HuH-7.5 (cell line): ENCODE measurements around the gene BIRC5.

ENCODE experiments used
- DNase-seq: peaks from one replicate; pipeline ENCODE4 v3.0.0; 2011; ENCODE audit warnings: low spot score

The BIRC5 gene

GRCh38 chr17:78256707-78257591 lies 42.9 kb downstream of the BIRC5 start:
- DNase-seq, result no peak

GRCh38 chr17:78257810-78258322 lies 43.8 kb downstream of the BIRC5 start:
- no peak for DNase-seq

DNA sequence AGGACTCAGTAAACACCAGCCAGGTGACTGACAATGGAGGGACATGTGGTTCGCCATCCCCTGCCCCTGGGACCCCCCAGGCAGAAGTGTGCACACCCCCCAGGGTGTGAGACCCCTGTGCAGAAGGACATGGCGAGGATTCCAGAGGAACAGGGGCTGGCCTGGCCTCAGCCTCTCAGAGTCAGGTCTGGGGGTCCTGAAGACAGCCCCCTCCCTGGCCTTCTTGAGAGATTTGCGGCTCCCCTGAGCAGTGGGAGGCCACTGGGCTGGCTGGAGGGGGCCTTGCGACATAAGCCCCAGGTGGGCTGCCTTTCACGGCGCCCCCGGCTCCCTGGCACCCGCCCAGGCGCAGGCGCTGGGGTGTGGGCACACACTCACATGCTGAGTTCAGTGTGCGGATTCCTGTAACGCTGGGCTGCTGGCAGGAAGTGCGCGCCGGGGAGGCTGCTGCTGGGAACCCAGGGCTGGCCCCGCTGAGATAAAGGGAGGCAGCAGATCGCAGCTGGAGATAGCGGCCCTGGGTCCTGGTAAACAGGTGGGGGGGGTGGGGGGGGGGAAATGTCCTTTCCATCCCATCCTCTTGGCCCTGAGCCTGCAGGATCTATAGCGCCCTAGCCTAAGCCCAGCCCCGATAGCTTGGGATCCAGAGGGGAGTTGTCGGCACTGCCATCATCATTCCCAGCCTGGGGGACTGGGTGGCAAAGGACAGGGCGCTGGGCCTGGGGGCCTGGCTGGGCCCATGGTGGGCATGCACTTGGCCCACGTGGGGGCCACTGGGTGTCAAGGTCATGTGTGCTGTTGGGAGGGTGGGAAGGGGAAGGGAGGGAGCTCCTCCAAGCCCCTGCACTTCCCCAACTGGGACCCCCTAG lies 44.5 kb downstream of the BIRC5 start:
- no peak for DNase-seq

DNA sequence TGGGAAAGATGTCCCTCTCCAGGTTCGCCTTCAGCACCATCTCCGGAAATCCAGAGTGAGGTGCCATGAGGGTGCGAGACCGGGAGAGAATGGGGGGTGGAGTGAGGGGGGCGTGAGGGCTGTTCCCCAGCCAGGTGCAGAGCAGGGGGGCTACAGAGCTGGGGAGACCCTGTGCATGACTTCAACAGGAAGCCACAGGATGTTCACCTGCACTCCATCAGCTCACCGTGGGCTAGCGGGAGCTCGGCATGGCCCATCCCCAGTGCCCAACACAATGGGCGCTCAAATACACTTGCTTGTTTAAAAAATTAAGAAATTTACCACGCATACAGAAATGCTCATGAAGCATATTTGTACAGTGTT lies 45.1 kb downstream of the BIRC5 start:
- no peak for DNase-seq

DNA sequence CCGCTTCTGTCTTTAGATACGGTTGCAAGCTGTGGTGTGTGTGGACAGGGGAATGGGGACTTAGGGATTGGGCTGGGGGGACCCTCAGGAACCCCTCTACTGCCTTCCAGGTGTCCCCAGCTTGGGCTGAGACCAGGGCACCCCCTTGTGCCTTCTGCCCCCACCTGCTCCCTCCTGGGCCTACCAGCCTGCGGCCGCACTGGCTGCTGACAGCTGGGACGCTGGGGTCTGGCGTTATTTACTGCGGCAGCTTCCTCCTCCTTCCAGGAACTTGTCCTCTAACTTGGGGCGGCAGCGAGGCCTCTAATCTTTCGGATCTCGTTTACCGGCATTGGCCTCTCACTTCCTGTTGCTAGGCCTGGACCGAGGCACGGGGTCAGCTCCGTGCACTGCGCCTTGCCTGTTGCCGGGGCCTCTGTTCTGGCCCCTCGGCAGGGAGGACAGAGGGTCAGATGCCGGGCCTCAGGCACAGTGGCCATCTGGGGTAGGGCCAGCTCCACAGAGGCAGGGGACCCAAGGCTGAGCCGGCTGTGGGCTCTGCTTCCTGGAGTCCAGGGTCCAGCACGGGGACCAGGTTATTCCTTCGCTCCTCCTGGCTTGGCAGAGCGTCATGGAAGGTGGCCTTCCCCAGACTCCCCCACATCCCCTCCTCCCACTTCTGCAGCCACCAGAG lies 49.1 kb downstream of the BIRC5 start:
- DNase-seq, result no peak

GRCh38 chr17:78263736-78264340 lies 49.8 kb downstream of the BIRC5 start:
- no peak for DNase-seq

GRCh38 chr17:78264590-78264989 lies 50.5 kb downstream of the BIRC5 start:
- DNase-seq, result no peak

- no peak for DNase-seq
Measured at GRCh38 chr17:78265121-78265520, 51.1 kb downstream of the BIRC5 start.

- DNase-seq, result no peak
Measured at GRCh38 chr17:78266231-78266631, 52.2 kb downstream of the BIRC5 start.

- DNase-seq, result no peak
Measured at GRCh38 chr17:78266771-78267170, 52.7 kb downstream of the BIRC5 start.

DNA sequence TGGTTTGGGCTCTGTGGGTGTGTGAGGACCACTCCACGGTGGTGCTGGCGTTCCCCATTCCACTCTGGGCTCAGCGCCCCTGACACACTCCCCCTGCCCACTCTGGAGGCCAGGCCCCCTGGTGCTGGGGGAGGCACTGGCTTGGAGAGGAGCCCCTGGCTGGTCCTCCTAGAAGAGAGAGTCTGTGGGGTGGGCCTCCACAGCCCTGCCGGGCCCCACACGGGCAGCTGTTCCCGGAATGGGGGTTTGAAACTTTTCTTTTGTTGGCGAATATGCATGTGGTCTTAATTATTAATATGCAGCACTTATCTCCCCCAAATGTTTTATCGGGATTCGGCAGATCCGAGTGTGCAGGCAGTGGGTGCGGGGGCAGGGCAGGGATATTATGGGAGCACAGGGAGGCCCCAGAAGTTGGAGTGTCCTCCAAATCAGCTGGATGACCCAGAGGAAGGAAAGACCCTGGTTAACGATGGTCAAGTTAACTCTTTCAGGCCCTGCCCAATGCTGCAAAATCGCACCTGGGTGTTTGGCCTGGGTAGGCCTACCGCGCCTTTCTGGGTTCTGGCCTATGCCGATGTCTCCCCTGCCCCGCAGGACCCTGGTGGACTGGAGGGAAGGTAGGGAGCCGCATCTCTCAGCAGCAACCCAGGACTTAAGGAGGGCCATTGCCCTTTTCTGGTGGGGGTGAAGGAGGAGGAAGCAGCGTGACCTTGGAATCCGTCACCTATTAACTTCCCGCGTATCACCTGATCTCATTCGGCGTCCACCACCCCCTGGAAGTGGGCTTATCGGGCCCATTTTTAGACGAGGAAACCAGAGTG lies 53.4 kb downstream of the BIRC5 start:
- DNase-seq, result no peak

GRCh38 chr17:78268191-78268874 lies 54.3 kb downstream of the BIRC5 start:
- DNase-seq, result no peak

DNA sequence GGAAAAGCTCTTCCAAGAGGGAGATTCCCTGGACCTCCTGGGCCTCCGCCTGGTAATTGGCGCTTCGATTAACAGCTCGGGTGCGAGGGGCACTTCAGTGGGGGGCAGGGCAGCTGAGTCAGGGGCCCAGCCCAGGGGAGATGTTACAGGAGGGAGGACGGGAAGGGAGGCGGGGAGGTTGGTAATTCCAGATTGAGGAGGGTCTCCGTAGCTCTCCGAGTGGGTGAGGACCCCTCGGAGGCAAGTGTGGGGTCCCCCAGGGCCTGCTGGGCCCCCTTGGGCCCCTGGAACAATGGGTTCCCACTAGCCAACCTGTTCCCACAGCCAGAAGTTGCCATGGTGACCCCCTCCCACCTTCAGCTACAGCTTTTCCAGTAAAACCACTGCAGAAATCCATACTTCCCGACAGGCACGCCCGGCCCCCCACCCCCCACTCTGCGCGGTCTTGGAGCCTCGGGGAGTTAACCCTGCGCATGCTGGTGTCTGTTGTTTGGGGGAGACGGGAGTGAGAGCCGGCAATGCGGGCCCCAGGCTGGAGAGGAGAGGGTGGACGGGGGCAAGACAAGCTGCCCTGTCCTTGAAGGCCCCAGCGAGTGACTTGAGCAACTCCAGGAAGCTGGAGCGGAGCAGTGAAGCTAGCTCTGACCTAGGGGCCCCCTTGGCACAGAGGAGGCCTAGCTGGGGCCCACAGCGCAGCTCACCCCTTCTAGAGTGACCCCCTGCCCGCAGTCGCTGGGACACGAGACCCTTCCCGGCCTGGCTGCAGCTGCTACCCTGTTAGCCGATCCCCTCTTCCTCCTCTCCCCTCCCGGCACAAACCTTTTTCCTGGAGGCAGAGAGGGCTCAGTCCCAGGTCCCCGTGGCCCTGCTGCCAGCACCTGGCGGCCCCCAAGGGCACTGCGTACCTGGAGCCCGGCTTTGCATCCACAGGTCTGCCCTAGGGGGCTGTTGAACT lies 55.2 kb downstream of the BIRC5 start:
- DNase-seq, result no peak

DNA sequence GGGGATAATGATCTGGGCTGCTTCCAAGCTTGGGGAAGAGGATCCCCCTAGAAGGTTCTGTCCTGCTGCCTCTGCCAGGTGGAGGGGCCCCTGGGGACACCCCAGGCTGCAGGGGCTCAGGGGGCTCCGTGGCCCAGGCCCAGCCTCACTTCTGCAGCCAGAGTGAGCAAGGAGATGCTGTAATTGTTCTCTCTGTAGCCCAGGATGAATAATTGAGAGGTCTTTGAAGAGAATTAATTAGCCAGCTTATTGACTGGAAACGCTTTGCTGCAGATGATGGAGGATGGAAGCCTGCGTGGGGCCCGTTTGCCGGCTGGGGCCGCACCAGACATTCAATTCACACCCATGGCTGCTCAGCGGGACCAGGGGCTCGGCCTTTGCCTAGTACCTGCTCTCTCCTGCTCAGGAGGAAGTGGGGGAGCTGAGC lies 55.9 kb downstream of the BIRC5 start:
- no peak for DNase-seq

DNA sequence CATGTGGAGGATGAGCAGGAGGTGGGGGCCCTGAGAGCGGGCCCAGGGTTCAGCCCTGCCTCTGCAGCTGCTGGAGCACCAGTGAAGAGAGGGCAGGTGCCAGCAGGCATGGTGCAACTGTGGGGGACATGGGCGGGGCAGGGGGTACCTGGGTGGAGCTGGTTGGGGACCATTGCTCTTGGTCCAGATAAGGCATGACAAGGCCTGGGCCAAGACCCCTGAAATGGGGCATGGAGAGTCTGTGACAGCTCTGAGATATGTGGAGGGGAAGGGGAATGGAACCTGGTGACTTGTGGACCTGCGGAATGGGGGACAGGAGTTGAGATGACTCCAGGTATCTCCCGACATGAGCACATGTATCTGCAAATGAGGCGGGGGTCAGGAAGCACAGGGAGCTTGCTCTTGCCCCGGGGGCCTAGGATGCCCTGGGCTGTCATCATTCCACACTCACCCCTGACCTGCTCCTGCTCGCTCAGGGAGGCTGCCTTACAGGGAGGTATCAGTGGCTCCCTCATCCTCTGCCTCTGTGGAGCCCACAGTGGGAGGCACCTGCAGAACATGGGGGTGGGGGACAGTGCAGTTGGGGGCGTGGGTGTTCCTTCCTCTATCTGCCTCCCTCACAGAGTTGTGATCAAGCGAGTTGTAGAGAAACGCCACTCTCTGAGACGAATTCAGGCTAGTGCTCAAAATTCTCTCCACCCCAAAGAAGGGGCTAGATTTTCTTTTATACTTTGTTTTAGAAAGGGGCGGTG lies 57.5 kb downstream of the BIRC5 start:
- no peak for DNase-seq

DNA sequence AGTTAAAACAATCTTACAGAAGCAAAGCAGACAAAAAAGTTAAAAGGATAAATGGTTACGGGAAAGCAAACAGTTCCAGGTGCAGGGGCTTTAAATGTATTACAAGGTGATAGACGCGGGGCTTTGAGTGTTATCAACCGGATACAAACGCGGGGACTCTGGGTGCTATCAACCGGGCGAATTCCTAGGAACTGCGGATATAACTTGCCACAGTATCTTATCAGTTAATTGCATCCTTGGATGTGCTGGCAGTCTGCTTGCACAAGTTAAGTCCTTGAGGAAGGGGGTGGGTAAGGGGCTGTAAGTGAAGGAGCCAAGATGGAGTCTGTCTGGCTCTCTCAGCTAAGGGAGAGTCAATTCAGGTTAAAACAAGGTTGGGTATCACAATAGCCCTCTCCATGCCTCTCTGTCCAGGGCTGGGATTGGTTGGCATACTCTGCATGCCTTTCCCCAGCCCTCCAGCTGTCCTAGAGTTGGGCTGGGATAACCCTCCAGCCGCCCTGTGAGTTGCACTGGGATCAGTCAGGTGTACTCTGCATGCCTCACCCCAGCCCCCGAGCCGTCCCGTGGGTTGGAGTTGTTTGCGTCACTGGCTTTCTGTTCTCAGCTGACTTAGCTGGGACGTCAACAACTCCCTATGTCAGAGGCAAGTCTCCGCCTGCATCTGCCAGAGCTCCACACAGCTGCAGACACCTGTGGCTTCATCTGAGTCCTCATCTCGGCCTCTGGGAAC lies 58.3 kb downstream of the BIRC5 start:
- no peak for DNase-seq

DNA sequence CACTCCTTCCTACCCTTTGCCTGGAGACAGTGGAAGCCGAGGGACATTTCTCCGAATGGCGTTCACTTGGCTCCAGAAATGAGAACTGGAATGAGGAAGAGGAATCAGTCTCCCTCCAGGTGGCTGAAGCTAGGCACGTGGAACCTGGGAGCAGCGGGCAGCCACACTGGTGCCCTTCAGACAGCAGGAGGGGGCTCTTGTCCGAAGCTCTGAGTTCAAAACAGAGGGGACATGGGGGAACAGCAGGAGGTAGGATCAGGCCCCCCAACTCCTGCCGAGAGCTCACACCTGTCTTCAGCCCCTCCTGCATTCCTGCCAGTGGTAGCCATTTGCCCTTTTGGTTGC lies 58.8 kb downstream of the BIRC5 start:
- DNase-seq, result no peak

GRCh38 chr17:78273813-78274212 lies 59.8 kb downstream of the BIRC5 start:
- no peak for DNase-seq
